NAMALWA (cell line): Measurements from ENCODE around the gene RAB3D.
A peak's percentile ranks its signal among the peaks of the same experiment; 100 is the strongest.

ENCODE experiments used
- DNase-seq: peaks from one replicate; pipeline ENCODE4 v3.0.0-alpha.2; 2015; ENCODE audit warnings: low spot score

The RAB3D gene

GRCh38 chr19:11295180-11295579 lies 44.3 kb downstream of the RAB3D start:
- DNase-seq: no peak

GRCh38 chr19:11293433-11294389 lies 45.7 kb downstream of the RAB3D start:
- DNase-seq: peak; percentile 89

- peak; percentile 18 for DNase-seq
Measured at GRCh38 chr19:11291991-11292390, 47.5 kb downstream of the RAB3D start.

- no peak for DNase-seq
Measured at GRCh38 chr19:11291415-11291814, 48.0 kb downstream of the RAB3D start.

- DNase-seq: no peak
Measured at GRCh38 chr19:11290256-11290655, 49.2 kb downstream of the RAB3D start.

GRCh38 chr19:11288349-11288748 lies 51.1 kb downstream of the RAB3D start:
- DNase-seq: peak; percentile 33

- DNase-seq: no peak
Measured at GRCh38 chr19:11286312-11286974, 53.0 kb downstream of the RAB3D start.

- DNase-seq: no peak
Measured at GRCh38 chr19:11284515-11284914, 54.9 kb downstream of the RAB3D start.

GRCh38 chr19:11281356-11282049 lies 58.0 kb downstream of the RAB3D start:
- no peak for DNase-seq

- no peak for DNase-seq
Measured at GRCh38 chr19:11279505-11280236, 59.8 kb downstream of the RAB3D start.

- DNase-seq: no peak
Measured at GRCh38 chr19:11278670-11279069, 60.8 kb downstream of the RAB3D start.

GRCh38 chr19:11274533-11275086 lies 64.8 kb downstream of the RAB3D start:
- DNase-seq: no peak

- no peak for DNase-seq
Measured at GRCh38 chr19:11273989-11274388, 65.5 kb downstream of the RAB3D start.

GRCh38 chr19:11273296-11273695 lies 66.2 kb downstream of the RAB3D start:
- no peak for DNase-seq
